Endothelial cell of umbilical vein (primary cell): Measurements from ENCODE around the gene ATP10B. TPM values are rescaled to one million over a fixed set of nuclear protein-coding genes. Genes with fewer than 3 reads are reported as not detected.
"Not testable (repeated sequence)": the region's sequence is repeated elsewhere in the genome, so short reads cannot be mapped to it uniquely, and the experiment has no call there.

ENCODE experiments used
- BruUV-seq: library from RNA; stranded (reverse); fragments of 400-500 nt; replicated peaks from 2 replicates; lab custom pipeline; 2021; lab: Mats Ljungman, UMichigan
- CTCF ChIA-PET: fragments of 300-600, 350-600 bp; sonication (Branson Sonifier 250); formaldehyde crosslinking; loops from one replicate; lab custom pipeline; 2021; ENCODE audit warnings: antibody characterized with exemption, inconsistent platforms; lab: Charles Lee
- POLR2A ChIA-PET: fragments of 300-600, 350-600 bp; sonication (Branson Sonifier 250); formaldehyde crosslinking; loops from one replicate; lab custom pipeline; 2021; ENCODE audit warnings: antibody characterized with exemption, inconsistent platforms; lab: Charles Lee
- DNase-seq: peaks from one replicate; pipeline ENCODE4 v3.0.0-alpha.2; 2011; ENCODE audit warnings: low read depth, low spot score
- FAIRE-seq: peaks from 2 replicates; lab custom pipeline; 2011; peaks lifted over from hg19 to GRCh38; lab: Jason Lieb, UNC
- H2AFZ ChIP-seq: 2 replicates; pipeline ENCODE4 v1.6.0; 2012; ENCODE audit warnings: low read depth, low read length, control low read depth, inconsistent platforms
- H3K27ac ChIP-seq: 2 replicates; pipeline ENCODE4 v1.5.1; 2011; ENCODE audit warnings: low read depth, mild to moderate bottlenecking, control low read depth, low read length, moderate library complexity; ENCODE audit not compliant: insufficient read depth
- H3K27me3 ChIP-seq, 2 experiments: 2 replicates each; pipeline versions ENCODE4 v1.6.0 to v1.6.1; 2011; ENCODE audit warnings: low read length in 2 of 2, mixed read lengths in 1 of 2; ENCODE audit not compliant: control insufficient read depth in 2 of 2, insufficient read depth in 2 of 2
- H3K36me3 ChIP-seq, 2 experiments: 2 replicates in 1 of 2; 3 replicates in 1 of 2; pipeline ENCODE4 v1.5.1; 2011; ENCODE audit warnings: low read length in 2 of 2, mild to moderate bottlenecking in 1 of 2, moderate library complexity in 1 of 2; ENCODE audit not compliant: control insufficient read depth in 2 of 2, insufficient read depth in 2 of 2; ENCODE audit errors: extremely low read depth in 1 of 2
- H3K4me1 ChIP-seq: 3 replicates; pipeline ENCODE4 v1.5.1; 2011; ENCODE audit warnings: mild to moderate bottlenecking, low read length; ENCODE audit not compliant: control insufficient read depth, insufficient read depth; ENCODE audit errors: extremely low read depth
- H3K4me2 ChIP-seq: 2 replicates; pipeline ENCODE4 v1.6.1; 2011; ENCODE audit warnings: low read length, control low read depth, mixed read lengths; ENCODE audit not compliant: insufficient read depth
- H3K4me3 ChIP-seq, 3 experiments: fragments of 200-600 bp in 1 of 3; sonication (generic), shearing (Covaris generic) in 1 of 3; replicated peaks in 1 of 3; 2 replicates each; pipeline ENCODE4 v1.5.1; 2011 to 2016; ENCODE audit warnings: control low read depth in 3 of 3, low read length in 3 of 3, mild to moderate bottlenecking in 2 of 3, inconsistent platforms in 1 of 3, low read depth in 1 of 3, moderate library complexity in 1 of 3; ENCODE audit not compliant: insufficient read depth in 1 of 3
- H3K79me2 ChIP-seq: 2 replicates; pipeline ENCODE4 v1.6.0; 2012; ENCODE audit warnings: low read length, inconsistent platforms; ENCODE audit not compliant: control insufficient read depth, insufficient read depth
- H3K9ac ChIP-seq: replicated peaks from 2 replicates; pipeline ENCODE3; 2011; ENCODE audit warnings: low read length, control low read depth; ENCODE audit not compliant: insufficient read depth; ENCODE audit errors: extremely low read depth
- H3K9me1 ChIP-seq: replicated peaks from 3 replicates; pipeline ENCODE4 v1.6.0; 2011; ENCODE audit warnings: mild to moderate bottlenecking, low read length; ENCODE audit not compliant: control insufficient read depth, insufficient read depth; ENCODE audit errors: extremely low read depth
- H3K9me3 ChIP-seq: replicated peaks from 2 replicates; pipeline ENCODE4 v1.5.1; 2012; ENCODE audit warnings: low read length, inconsistent platforms; ENCODE audit not compliant: control insufficient read depth, insufficient read depth
- H4K20me1 ChIP-seq: replicated peaks from 2 replicates; pipeline ENCODE3; 2011; ENCODE audit warnings: mild to moderate bottlenecking, low read length; ENCODE audit not compliant: control insufficient read depth, insufficient read depth; ENCODE audit errors: extremely low read depth
- CTCF ChIP-seq, 2 donors: IDR thresholded peaks; 1 replicate in 1 of 2; 2 replicates in 1 of 2; pipeline ENCODE4 v1.5.1; 2011; ENCODE audit warnings: low read length in 2 of 2, mild to moderate bottlenecking in 2 of 2, moderate library complexity in 2 of 2, control low read depth in 1 of 2, inconsistent platforms in 1 of 2, low read depth in 1 of 2; ENCODE audit not compliant: insufficient read depth in 1 of 2; ENCODE audit errors: extremely low read depth in 1 of 2
- EZH2 ChIP-seq: IDR thresholded peaks from 2 replicates; pipeline ENCODE4 v1.6.1; 2012; ENCODE audit warnings: borderline replicate concordance, low read depth, mild to moderate bottlenecking, moderate library complexity, low read length, inconsistent platforms; ENCODE audit not compliant: severe bottlenecking
- FOS ChIP-seq: IDR thresholded peaks from 2 replicates; pipeline ENCODE4 v1.6.1; 2011; ENCODE audit warnings: mild to moderate bottlenecking, low read length, moderate library complexity, borderline replicate concordance; ENCODE audit not compliant: insufficient read depth
- GATA2 ChIP-seq: IDR thresholded peaks from 2 replicates; pipeline ENCODE4 v1.7.0; 2011; ENCODE audit warnings: low read depth, mild to moderate bottlenecking, moderate library complexity, mixed read lengths, low read length; ENCODE audit not compliant: insufficient read length, insufficient read depth
- JUN ChIP-seq: IDR thresholded peaks from 2 replicates; pipeline ENCODE4 v1.6.1; 2011; ENCODE audit warnings: borderline replicate concordance, low read depth; ENCODE audit not compliant: insufficient read length, insufficient read depth
- MAX ChIP-seq: IDR thresholded peaks from 2 replicates; pipeline ENCODE4 v1.6.1; 2011; ENCODE audit not compliant: insufficient read depth, insufficient read length
- MYC ChIP-seq: IDR thresholded peaks from one replicate; pipeline ENCODE4 v1.6.1; 2011; ENCODE audit warnings: mild to moderate bottlenecking, low read depth, low read length
- POLR2A ChIP-seq: IDR thresholded peaks from 2 replicates; pipeline ENCODE4 v1.6.1; 2012; ENCODE audit warnings: low read depth, mild to moderate bottlenecking, control low read depth, low read length
- POLR2AphosphoS5 ChIP-seq: IDR thresholded peaks from 2 replicates; pipeline ENCODE4 v1.6.1; 2012; ENCODE audit warnings: low read depth, mild to moderate bottlenecking, control low read depth, low read length, moderate library complexity; ENCODE audit not compliant: insufficient read depth
- dilution Hi-C: fragments of 300-500 bp; cut with MboI; formaldehyde crosslinking; loops from one replicate; pipeline ENCODE4 v1.15.0; 2019; ENCODE audit warnings: low sequenced_read_pairs; ENCODE audit not compliant: extremely low pct_ligation_motif_present
- intact Hi-C: fragments of 100-400 bp; cut with micrococcal nuclease; formaldehyde crosslinking; loops from one replicate; pipeline ENCODE4 v1.10.0; 2022
- polyA plus RNA-seq, 4 experiments: library from polyadenylated mRNA; depleted of rRNA in 3 of 4; stranded (reverse) in 3 of 4; unstranded in 1 of 4; fragments of >200 nt; gene quantifications; 2 replicates each; pipeline versions ENCODE4 v1.2.1 to v1.2.3, GENCODE V29; 2011 to 2012; ENCODE audit warnings: missing spikeins in 1 of 4
- total RNA-seq: library from RNA; stranded (reverse); gene quantifications from 2 replicates; pipeline ENCODE4 v1.2.3, GENCODE V29; 2021

The ATP10B gene
- total and polyA plus RNA-seq, 2 donors (not counting 3 experiments of a cell fraction or from before 2014, with no cell fraction given): not detected

- no peak for DNase-seq
- dilution Hi-C loops (no loop called here), intact Hi-C loops (no loop called here)
- Histone ChIP-seq H3K9me1 (no peaks in the 10 kb centered on the region), H3K27ac (no peak overlapping the region), H3K4me2 (no peak overlapping the region), H3K4me1 (no peaks in the 10 kb centered on the region), H3K9me3 (peaks cover 2% of the 10 kb centered on the region), H3K27me3 (no peaks in the 10 kb centered on the region), H3K79me2 (no peaks in the 10 kb centered on the region), H4K20me1 (no peaks in the 10 kb centered on the region), H3K36me3 (no peaks in the 10 kb centered on the region), H3K4me3 (no peak overlapping the region), H3K9ac (no peak overlapping the region), H2AFZ (no peak overlapping the region)
- BruUV-seq: no TSS peak
- ChIA-PET CTCF (no interaction called here), POLR2A (no interaction called here)
- TF ChIP-seq CTCF (IDR thresholded peaks at IDR 0.05; ENCODE audit: extremely low read depth in 1 of 2, insufficient read depth in 1 of 2, low read depth in 1 of 2, low read length in 2 of 2) (no peak), MYC (no peak), MAX (no peak), GATA2 (no peak), POLR2AphosphoS5 (no peak), JUN (no peak), EZH2 (no peak), FOS (no peak), POLR2A (no peak)
- no peak for FAIRE-seq
Observed at GRCh38 chr5:160720822-160721221, 131.2 kb downstream of the ATP10B start.

- H3K79me2 ChIP-seq, CTCF ChIA-PET, H3K9me1 ChIP-seq, POLR2A ChIA-PET, BruUV-seq, H3K9ac ChIP-seq, H3K4me1 ChIP-seq, H3K4me3 ChIP-seq, intact Hi-C loops, H4K20me1 ChIP-seq, dilution Hi-C loops, FAIRE-seq, H2AFZ ChIP-seq, H3K27me3 ChIP-seq, H3K9me3 ChIP-seq, H3K4me2 ChIP-seq, H3K27ac ChIP-seq, DNase-seq, H3K36me3 ChIP-seq: not testable (repeated sequence)
Observed at GRCh38 chr5:160715508-160715907, 136.5 kb downstream of the ATP10B start.
